GM18502 (cell line): Measurements from ENCODE around the gene SORL1-AS1.
A peak's percentile ranks its signal among the peaks of the same experiment; 100 is the strongest.

ENCODE experiments used
- ATAC-seq: cut with Tn5 transposase; IDR thresholded peaks from one replicate; pipeline ENCODE4 v1.9.1; 2021; ENCODE audit warnings: mild to moderate bottlenecking; ENCODE audit not compliant: unreplicated experiment, poor library complexity

SORL1-AS1 gene

GRCh38 chr11:121452609-121453150 lies at the start of gene SORL1-AS1:
TSS of gene SORL1-AS1 (minus strand) at chr11:121452967.
- peak; percentile 29 for ATAC-seq

GRCh38 chr11:121500717-121501116 lies 48.0 kb upstream of the SORL1-AS1 start:
- ATAC-seq, result no peak

GRCh38 chr11:121500275-121500674 lies 47.5 kb upstream of the SORL1-AS1 start:
- ATAC-seq, result no peak

GRCh38 chr11:121499405-121499804 lies 46.6 kb upstream of the SORL1-AS1 start:
- no peak for ATAC-seq

GRCh38 chr11:121497176-121497998 lies 44.6 kb upstream of the SORL1-AS1 start:
- ATAC-seq, result no peak

- ATAC-seq, result peak; percentile 77
These were observed 41.8 kb upstream of the SORL1-AS1 start for GRCh38 chr11:121494355-121495099.

- no peak for ATAC-seq
These were observed 37.1 kb upstream of the SORL1-AS1 start for GRCh38 chr11:121489823-121490222.

- no peak for ATAC-seq
These were observed 35.9 kb upstream of the SORL1-AS1 start for GRCh38 chr11:121488641-121489040.

GRCh38 chr11:121488170-121488569 lies 35.4 kb upstream of the SORL1-AS1 start:
- no peak for ATAC-seq

- ATAC-seq, result no peak
These were observed 34.4 kb upstream of the SORL1-AS1 start for GRCh38 chr11:121487191-121487590.

- no peak for ATAC-seq
These were observed 33.3 kb upstream of the SORL1-AS1 start for GRCh38 chr11:121486054-121486453.

GRCh38 chr11:121485216-121485615 lies 32.4 kb upstream of the SORL1-AS1 start:
- ATAC-seq, result no peak

GRCh38 chr11:121483805-121484480 lies 31.2 kb upstream of the SORL1-AS1 start:
- ATAC-seq, result no peak

- peak; percentile 89 for ATAC-seq
These were observed 29.7 kb upstream of the SORL1-AS1 start for GRCh38 chr11:121482231-121483129.

- ATAC-seq, result peak; percentile 58
These were observed 28.9 kb upstream of the SORL1-AS1 start for GRCh38 chr11:121481484-121482230.

GRCh38 chr11:121479698-121480238 lies 27.0 kb upstream of the SORL1-AS1 start:
- ATAC-seq, result no peak

- no peak for ATAC-seq
These were observed 26.3 kb upstream of the SORL1-AS1 start for GRCh38 chr11:121478895-121479697.
